GM10266 (cell line): ENCODE results near the gene KDM3A.

Experiments
- DNase-seq: peaks from one replicate; pipeline ENCODE4 v3.0.0; 2012; ENCODE audit errors: extremely low spot score
- TF ChIP-seq, protein P1 (sequence below): IDR thresholded peaks from 2 replicates; pipeline ENCODE4 v1.5.1; 2012; ENCODE audit warnings: mild to moderate bottlenecking, low read depth; ENCODE audit not compliant: control insufficient read depth, insufficient read depth; ENCODE audit errors: missing control alignments

KDM3A gene

DNA sequence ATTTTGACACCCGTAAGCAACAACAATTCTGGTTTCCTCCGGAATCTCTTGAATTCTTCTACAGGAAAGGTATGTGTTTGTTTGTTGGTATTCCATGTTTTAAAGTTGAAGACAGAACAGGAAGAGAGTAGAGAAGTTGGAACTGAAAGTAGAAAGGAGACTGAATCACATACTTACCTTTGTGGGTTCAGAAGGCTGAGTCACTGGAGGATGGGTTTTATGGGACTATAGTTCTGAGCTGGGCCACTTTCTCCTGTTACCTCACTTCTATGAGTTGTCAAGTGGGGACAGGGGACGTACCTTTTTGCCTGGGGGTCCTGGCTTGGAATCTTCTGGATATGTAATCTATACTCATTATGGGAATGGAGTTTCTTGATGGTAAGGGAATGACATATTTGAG, 40.9 kb downstream of the KDM3A start:
- DNase-seq: no peak
- TF ChIP-seq, protein P1, sequence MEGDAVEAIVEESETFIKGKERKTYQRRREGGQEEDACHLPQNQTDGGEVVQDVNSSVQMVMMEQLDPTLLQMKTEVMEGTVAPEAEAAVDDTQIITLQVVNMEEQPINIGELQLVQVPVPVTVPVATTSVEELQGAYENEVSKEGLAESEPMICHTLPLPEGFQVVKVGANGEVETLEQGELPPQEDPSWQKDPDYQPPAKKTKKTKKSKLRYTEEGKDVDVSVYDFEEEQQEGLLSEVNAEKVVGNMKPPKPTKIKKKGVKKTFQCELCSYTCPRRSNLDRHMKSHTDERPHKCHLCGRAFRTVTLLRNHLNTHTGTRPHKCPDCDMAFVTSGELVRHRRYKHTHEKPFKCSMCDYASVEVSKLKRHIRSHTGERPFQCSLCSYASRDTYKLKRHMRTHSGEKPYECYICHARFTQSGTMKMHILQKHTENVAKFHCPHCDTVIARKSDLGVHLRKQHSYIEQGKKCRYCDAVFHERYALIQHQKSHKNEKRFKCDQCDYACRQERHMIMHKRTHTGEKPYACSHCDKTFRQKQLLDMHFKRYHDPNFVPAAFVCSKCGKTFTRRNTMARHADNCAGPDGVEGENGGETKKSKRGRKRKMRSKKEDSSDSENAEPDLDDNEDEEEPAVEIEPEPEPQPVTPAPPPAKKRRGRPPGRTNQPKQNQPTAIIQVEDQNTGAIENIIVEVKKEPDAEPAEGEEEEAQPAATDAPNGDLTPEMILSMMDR: no peak

DNA sequence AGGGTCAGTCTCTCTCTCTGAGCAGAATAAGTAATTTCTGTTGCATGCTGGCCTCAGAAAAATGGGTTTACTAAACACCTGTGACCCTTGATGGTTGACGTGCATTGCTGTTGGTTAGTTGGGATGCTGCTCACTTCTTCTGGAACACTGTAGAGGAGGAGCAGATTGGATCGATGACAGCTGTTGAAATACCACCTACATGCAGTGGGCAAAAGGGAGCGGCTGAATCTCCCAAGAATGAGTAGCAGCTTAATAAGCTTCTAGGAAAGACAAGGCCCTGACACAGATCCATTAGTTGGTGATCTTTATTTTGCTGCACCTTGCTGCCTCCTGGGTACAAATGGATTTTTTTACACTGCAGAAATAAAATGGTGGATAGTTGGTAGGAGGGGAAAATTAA, 43.2 kb downstream of the KDM3A start:
- TF ChIP-seq, protein P1: no peak
- DNase-seq: no peak

DNA sequence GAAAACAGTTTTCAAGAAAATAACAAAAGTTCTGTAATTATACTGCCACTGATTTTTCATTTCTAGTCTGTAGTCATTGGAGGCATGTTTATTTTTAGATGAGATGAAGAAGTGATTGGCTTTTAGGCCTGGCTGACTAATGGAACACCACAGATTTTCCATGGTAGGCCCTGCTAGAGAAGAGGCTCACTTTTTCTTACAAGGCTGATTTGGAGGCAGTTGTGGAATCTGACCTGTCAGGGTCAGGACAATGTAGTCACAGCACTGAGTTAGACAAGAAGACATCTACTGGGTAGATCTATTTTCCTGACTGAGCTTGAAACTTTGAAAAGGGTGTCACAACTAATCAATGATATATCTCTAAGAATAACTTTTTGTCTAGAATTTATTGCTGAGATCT, 43.9 kb downstream of the KDM3A start:
- TF ChIP-seq, protein P1: no peak
- no peak for DNase-seq

DNA sequence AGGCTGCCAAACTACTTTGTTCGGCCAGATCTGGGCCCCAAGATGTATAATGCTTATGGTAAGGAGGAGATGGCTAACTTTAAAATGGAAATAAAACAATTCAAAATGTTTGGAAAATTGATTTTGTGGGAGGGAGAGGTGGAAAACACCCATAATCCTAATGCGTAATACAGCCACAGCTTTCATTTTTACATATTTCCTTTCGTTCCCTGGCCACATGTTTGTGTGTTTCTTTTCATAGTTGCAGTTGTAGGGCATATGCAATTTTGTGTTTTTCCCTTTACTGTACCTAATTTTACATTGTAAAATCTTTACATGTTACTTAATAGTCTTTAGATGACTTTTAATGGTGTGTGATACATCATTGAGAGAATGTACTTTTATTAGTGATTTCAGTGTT, 44.6 kb downstream of the KDM3A start:
- TF ChIP-seq, protein P1: no peak

DNA sequence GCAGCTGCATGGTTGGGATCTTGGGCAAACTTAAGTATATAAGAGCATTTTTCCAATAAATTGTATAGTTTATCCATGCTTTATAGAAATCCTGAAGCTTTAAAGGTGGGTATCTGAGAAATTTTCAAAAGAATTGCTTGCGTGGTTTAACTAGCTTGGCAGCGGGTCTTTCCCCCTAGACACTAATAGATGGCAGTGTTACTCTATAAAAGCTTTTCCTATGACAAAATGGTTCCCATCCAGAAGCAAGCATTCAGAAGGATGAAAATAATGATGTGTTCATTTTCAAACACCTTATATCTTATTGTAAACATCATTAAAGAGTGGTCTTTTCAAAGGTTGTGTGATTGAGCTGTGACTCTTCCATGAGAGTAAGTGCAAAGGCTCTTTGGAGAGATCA, 45.9 kb downstream of the KDM3A start:
- TF ChIP-seq, protein P1: no peak
- no peak for DNase-seq

More for the DNA sequence above, 44.6 kb downstream of the KDM3A start:
- DNase-seq: no peak

DNA sequence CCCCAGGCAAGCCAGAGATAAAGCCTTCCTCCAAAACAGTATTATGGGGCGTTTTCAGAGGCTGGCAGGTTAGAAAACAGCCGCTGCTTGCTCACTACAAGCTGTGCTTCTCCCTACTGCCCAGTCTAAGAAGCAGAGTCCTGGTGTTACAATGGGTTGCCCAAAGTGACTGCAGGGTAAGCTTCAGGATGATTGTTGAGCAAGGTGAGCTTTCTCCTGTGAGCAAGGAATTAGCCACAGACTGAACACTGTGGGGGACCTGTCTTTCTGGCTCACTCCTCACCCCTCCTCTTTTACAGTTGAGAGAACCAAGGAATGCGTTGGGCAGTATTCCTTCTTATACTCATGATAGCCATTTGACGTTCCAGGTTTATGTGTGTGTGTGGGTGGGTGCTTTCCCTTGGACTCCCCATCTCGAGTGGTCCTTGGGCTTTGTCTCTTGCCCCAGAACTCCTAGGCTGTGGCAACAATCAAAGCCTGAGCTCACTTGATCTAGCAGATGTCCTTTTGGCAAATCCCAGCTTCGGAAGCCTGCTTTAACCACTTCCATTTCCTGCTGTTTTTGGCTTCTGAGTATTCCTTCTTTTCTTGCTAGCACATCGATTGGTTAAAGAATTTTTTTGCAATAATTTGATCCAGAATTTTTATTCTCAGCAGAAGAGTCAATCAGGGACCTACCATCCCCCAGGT, 47.5 kb downstream of the KDM3A start:
- TF ChIP-seq, protein P1: no peak
- no peak for DNase-seq

DNA sequence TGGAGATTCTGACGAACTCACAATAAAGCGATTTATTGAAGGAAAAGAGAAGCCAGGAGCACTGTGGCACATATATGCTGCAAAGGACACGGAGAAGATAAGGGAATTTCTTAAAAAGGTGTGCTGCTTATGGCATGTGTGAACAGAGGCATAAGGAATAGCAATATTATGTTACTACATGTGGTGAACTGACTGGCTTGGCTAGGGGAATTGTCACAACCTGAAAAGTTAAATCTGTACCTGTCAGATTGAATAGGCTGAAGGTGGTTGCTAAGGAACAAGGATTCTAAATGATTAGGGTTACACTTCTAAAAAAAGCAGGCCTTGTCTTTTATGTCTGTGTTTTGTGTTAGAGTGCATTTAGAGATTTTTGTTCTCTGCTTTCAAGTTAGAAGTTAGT, 48.4 kb downstream of the KDM3A start:
- TF ChIP-seq, protein P1: no peak
- DNase-seq: no peak
